Measurements from ENCODE around the gene SYT9.

Gene SYT9

GRCh38 chr11:7473717-7474116 lies 222.0 kb downstream of the SYT9 start:
- TF ChIP-seq SIN3A (IDR thresholded peaks at IDR 0.05; ENCODE audit: borderline replicate concordance, insufficient read depth, low read length) (no peak), POLR2AphosphoS5 (IDR thresholded peaks at IDR 0.05; ENCODE audit: low read depth, low read length) (no peak), REST (IDR thresholded peaks at IDR 0.05; ENCODE audit: insufficient read depth in 1 of 2, low read depth in 2 of 2, low read length in 2 of 2) (no peak), TAF1 (IDR thresholded peaks at IDR 0.05; ENCODE audit: borderline replicate concordance, insufficient read depth, low read length) (no peak), FOXP2 (optimal IDR thresholded peaks at IDR 0.05; ENCODE audit: borderline replicate concordance, extremely low read depth, extremely low read length, insufficient read depth) (no peak)

GRCh38 chr11:7480113-7480512 lies 228.4 kb downstream of the SYT9 start:
- TF ChIP-seq REST (IDR thresholded peaks at IDR 0.05; ENCODE audit: insufficient read depth in 1 of 2, low read depth in 2 of 2, low read length in 2 of 2), result no peak
- no peak for TF ChIP-seq SIN3A (IDR thresholded peaks at IDR 0.05; ENCODE audit: borderline replicate concordance, insufficient read depth, low read length)
- TF ChIP-seq POLR2AphosphoS5 (IDR thresholded peaks at IDR 0.05; ENCODE audit: low read depth, low read length), result no peak
- no peak for TF ChIP-seq FOXP2 (optimal IDR thresholded peaks at IDR 0.05; ENCODE audit: borderline replicate concordance, extremely low read depth, extremely low read length, insufficient read depth)
- TF ChIP-seq TAF1 (IDR thresholded peaks at IDR 0.05; ENCODE audit: borderline replicate concordance, insufficient read depth, low read length), result no peak

- TF ChIP-seq SIN3A (IDR thresholded peaks at IDR 0.05; ENCODE audit: borderline replicate concordance, insufficient read depth, low read length), result no peak
Observed at GRCh38 chr11:7484131-7484530, 232.4 kb downstream of the SYT9 start.

GRCh38 chr11:7484645-7485044 lies 232.9 kb downstream of the SYT9 start:
- TF ChIP-seq REST (IDR thresholded peaks at IDR 0.05; ENCODE audit: insufficient read depth in 1 of 2, low read depth in 2 of 2, low read length in 2 of 2), result no peak
- no peak for TF ChIP-seq SIN3A (IDR thresholded peaks at IDR 0.05; ENCODE audit: borderline replicate concordance, insufficient read depth, low read length)

- TF ChIP-seq SIN3A (IDR thresholded peaks at IDR 0.05; ENCODE audit: borderline replicate concordance, insufficient read depth, low read length), result no peak
- no peak for TF ChIP-seq FOXP2 (optimal IDR thresholded peaks at IDR 0.05; ENCODE audit: borderline replicate concordance, extremely low read depth, extremely low read length, insufficient read depth)
- no peak for TF ChIP-seq POLR2AphosphoS5 (IDR thresholded peaks at IDR 0.05; ENCODE audit: low read depth, low read length)
- TF ChIP-seq REST (IDR thresholded peaks at IDR 0.05; ENCODE audit: insufficient read depth in 1 of 2, low read depth in 2 of 2, low read length in 2 of 2), result no peak
Observed at GRCh38 chr11:7485186-7486097, 233.7 kb downstream of the SYT9 start, which contains the start of gene OLFML1. OLFML1 (plus strand) TSS chr11:7485506; CDS start chr11:7485876, 370 bp downstream.

All from PFSK-1 (cell line).